GM11168 (cell line): Measurements from ENCODE around the gene EFEMP1.

Source experiments
- in situ Hi-C: fragments of 300-500 bp; cut with MboI; formaldehyde crosslinking; loops from one replicate; pipeline ENCODE4 v1.12.0; 2022; ENCODE audit warnings: low sequenced_read_pairs; ENCODE audit not compliant: unreplicated experiment

Gene EFEMP1, protein sequence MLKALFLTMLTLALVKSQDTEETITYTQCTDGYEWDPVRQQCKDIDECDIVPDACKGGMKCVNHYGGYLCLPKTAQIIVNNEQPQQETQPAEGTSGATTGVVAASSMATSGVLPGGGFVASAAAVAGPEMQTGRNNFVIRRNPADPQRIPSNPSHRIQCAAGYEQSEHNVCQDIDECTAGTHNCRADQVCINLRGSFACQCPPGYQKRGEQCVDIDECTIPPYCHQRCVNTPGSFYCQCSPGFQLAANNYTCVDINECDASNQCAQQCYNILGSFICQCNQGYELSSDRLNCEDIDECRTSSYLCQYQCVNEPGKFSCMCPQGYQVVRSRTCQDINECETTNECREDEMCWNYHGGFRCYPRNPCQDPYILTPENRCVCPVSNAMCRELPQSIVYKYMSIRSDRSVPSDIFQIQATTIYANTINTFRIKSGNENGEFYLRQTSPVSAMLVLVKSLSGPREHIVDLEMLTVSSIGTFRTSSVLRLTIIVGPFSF

DNA sequence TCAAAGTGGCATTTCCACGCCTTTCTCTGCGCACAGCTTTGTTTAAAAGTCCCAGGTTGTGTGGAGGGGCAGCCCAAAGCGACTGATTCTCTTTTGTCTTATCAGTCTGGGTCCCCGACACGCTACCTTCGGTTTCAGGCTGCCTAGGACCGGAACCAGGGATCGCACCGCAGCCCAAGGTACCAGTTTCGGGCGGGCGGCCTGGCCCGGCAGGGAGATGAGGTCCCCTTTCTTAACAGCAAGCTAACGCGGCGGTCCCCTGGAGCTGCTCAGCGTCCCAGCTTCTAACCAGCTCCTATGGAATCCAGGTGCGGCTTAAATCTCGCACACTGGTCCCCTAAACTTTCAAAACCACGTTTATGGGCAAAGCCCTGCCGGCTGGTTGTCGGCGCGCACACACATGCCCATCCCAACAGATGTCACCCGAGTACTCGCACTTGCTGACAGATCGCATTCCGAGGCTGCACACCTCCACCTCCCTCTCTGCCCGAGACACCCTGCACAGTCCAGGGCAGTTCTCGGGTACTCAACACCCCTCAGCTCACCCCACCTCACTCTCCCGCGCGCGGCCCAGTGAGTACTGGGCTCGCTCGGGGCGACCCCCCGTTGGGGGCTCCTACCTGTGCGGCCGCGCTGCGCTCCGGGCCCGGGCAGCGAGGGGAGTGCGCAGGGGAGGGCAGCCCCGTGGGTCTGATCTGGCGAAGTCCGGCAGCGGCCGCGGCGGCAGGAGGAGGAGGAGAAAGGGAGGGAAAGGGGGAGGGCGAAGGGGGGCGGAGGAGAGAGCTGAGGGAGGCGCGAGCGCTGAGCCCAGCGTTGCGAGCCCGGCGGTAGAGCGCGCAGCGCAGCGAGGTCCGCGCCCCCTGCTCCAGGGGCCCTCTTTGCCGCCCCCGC is at the start of gene EFEMP1:
EFEMP1 (minus strand) TSS at position 692 of the 891 bp plus-strand sequence. CDS start 1,342 bp downstream, outside the sequence.
- in situ Hi-C loops, result no loop called here

DNA sequence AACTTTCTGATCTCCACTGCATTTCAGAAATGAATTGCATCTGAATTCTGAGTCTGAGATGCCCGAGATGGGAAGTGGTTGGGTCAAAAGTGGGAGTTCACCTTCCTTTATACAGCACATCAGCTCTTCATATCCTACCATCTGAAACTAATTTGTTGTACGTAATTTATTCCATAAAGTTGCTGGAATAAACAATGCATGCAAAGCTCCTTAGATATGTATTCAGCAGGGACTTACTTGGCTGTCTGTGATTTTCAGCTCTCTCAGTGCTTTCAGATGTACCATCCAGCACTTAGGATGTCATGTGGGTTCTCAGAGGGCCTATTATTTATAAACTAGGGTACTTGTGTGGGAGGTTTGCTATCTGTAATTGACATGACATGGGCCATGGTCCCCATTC is 46.9 kb upstream of the EFEMP1 start:
- in situ Hi-C loops, result no loop called here

DNA sequence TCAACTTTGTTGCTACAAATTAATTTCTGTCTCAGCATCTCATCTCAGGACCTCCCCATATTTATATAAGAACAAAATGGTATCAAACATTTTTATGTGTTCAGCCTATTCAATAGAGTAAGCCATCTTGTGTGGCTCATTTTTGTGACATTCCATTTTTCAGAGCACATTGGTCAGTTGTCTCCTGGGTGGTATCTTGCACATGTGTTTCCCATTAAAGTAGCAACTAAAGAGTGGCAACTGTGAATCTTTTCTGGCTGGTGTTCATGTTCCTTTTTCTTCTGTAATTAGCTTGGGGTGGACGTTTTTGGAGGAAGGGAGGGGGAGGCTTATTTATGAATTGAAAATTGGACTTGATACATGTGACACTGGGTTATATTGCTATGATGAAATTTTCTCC is 45.4 kb upstream of the EFEMP1 start:
- in situ Hi-C loops, result no loop called here

DNA sequence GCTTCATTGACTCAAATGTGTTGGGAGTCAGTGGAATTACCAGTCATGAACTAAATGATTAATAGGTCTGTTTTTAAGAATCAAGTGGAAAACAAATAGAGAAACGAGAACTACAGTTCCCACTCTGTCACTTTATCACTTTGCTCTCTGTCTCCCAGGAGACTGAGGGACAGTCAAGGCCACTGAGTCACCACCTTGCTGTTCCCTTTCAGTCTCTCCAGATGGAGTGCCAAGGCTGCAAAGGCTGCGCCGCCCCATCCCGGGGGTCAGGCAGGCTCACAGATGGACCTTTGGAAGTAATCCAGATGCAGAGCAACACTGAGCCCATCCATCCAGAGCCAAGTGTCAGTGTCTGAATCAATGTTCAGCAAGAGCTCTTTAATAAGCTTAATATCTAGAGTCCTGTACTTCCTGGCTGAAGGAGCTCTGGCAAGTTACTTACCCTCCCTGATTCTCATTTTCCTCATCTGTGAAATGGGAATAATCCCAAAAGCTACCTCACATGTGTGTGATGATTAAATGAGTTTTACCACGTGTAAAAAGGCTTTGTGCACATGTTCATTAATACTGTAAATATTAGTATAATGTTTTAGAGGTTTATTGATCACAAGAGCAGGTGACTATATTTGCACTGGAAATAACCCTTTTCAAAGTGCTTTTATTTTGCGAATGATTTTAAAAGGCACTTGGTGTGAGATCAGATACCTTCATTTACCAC is 43.0 kb upstream of the EFEMP1 start:
- in situ Hi-C loops, result no loop called here

DNA sequence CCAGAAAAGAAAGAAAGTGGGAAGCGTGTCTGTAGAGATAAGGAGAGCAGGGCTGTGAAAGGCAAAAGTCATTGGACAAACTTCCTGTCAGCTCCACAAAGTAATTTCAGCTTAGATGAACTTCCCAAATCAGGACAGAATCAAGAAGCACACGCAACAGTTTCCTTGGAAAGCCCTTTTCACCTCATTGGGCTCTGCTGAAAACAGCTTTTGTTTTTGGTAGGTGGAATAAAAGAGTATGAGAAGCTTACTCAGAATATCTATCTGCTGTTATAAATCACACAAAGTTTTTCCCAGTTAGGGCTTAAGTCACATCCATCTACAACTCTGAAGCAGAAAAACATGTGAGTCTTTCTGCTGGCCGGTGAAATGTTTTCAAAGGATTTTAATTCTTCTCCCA is 42.4 kb upstream of the EFEMP1 start:
- in situ Hi-C loops, result no loop called here

DNA sequence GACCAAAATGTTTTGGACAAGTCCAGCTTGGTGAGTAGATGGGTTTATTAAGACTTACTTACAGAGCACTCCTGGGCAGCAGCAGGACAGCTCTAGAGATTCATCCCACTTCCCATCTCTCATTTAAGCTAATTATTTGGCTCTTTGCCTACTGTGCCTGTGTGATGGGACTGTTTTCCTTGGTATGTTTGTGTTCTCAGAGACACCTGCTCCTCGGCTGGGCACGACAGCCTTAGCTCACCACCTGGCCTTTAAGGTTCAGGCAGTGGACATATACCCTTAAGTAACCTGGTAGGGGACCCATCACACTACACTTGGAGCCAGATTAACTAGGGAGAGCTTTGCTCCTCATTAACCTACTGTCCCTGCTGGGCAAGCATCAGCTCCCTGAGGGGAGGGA is 41.7 kb upstream of the EFEMP1 start:
- in situ Hi-C loops, result no loop called here

DNA sequence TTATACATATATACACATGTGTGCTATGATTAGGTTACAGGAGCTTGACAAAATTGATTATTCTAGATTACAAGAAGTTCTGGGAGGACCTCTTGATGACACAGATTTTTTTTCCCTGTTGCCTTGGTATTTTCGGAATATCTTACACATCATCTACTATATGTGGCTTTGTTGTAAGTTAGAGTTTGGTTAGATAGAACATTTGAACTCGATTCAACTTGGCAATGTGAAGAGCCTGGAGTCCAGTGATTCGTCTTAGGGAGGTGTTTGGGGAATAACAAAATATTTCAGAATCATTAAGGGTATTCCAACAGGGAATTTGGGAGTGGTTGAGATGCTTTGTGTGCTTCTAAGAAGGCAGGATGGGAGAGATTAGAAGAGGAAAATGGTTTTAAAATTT is 39.3 kb upstream of the EFEMP1 start:
- in situ Hi-C loops, result no loop called here

DNA sequence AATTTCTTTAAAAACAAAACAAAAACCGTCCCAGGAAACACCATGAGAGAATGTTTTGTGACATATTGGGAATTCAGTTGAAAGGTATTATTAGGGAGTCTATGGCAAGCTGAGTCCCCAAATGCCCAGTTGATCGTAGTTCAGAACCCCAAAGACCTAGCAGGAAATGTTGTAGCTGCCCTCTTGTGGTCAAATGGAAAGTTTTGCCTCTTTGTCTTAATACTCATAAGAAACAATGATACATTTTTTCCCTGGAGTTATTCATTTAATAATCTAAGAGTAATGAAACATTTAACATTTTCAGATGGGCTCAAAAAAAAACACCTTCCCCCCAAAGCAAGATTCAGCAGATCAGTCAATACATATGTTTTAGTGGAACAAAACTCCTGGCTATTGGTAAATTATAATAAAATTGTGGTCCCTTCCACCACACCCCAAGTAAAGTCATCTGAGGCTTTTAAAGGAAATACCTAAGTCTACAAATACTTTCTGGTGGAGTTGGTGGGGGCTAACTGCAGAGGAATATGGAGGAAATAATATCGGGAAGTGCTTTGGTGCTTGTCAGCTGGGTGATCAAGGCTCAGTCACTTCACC is 37.8 kb upstream of the EFEMP1 start:
- in situ Hi-C loops, result no loop called here

DNA sequence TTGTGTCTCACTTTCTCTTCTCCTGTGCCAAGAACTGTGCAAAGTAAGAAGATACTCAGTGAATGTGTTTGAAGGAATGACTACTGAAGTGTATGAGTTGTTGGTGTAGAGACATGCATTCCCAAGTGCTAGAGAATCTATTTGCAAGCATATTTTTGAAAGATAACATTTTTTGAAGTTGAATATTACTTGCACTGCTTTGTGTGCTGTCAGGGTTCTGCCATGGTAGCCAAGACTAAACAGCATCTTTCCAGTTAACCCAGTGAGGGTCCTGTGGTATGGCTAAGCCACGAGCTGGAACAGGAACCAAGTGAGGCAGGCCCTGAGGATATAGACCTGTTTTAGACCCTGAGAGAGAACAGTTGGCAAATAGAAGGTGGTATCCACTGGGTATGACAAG is 35.2 kb upstream of the EFEMP1 start:
- in situ Hi-C loops, result loop anchor here (10.0 kb wide), 1 partner anchor 244 kb away; no protein-coding TSS in a partner anchor

DNA sequence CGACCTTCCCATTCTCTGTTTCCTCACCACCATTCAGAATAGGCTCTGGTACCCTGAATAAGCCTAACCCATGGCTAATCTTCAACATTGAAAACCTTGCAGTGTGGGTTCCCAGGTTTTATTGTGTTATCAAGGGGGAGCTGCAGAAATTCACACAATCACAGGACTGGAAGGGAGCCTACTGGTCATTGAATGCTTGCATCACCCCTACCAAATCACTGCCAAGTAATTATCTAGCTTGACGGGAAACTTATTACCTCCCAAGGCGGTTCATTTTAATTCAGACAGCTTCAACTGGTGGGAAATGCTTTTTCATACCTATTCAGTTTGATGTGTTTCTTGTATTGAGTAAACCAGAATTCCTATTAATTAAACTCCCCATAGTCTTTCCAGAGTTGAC is 33.6 kb upstream of the EFEMP1 start:
- in situ Hi-C loops, result loop anchor here (10.0 kb wide), 1 partner anchor 242 kb away; no protein-coding TSS in a partner anchor

DNA sequence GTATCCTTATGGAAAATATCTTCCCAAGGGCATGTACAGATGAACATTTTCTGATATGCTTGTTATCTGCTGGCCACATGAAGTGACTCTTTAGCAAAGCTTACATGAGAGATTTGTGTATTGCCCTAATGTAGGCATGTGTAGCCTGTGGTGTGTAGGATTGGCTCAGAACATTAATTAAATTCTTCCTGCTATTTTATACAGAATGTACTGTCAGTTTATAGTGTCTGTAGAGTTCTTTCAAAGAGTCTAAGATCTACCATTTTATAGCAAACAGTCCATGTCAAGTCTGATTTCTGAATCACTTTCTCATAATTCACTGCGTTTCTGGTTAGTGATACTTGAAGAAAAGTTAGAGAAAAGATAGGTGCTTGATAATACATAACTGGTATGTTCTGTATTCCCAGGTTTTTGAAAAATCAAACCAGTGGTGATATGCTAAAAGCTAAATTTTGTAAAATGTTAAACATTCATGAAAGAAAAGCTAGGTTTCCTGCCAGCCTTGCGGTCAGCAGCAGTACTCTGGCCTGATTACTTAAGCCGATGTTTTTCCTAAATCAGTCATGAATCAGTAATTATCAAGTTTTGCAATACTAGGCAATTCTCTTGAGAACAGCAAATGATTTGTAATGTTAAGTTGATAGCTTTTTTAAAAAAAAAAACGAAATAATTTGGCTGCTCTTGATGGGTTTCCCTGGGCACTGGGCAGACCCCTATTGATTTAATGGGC is 30.9 kb upstream of the EFEMP1 start:
- in situ Hi-C loops, result loop anchor here (10.0 kb wide), 1 partner anchor 240 kb away; no protein-coding TSS in a partner anchor

DNA sequence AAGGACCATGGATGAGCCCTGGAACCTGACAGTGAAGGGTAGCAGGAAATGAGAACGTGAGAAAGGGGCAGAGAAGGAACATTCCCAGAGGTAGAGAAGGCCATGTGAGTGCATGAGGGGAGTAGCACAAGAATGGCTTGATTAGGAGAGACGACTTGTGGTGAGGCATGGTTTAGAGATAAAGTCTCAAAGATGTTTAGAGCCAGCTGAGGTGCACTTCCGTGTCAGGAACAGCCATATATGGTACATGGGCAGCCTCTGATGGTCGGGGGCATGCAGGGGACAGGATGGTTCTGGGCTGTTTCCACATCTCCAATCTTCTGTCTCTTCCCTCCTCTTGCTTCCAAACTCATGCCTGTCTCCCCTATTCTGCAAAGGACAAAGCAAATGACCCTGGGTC is 28.8 kb upstream of the EFEMP1 start:
- in situ Hi-C loops, result loop anchor here (10.0 kb wide), 1 partner anchor 238 kb away; no protein-coding TSS in a partner anchor

DNA sequence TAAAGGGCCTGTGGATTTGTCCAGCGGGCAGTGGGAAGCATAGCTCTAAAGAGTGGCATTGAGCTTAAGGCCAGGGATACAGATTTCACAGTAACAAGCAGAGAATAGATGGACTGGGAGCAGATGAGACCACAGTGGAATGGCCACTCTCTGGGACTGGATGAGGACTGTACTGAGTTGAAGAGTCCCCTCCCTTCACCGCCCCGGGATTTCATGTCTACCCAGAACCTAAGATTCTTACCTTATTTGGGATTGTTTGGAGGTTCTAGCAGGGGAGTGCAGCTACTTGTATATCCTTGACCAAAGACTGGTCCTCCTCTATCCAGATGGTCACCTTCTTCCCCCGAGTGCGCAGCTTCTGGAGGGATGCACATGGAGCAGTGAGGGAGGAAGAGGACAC is 28.0 kb upstream of the EFEMP1 start:
- in situ Hi-C loops, result loop anchor here (10.0 kb wide), 1 partner anchor 237 kb away; no protein-coding TSS in a partner anchor

DNA sequence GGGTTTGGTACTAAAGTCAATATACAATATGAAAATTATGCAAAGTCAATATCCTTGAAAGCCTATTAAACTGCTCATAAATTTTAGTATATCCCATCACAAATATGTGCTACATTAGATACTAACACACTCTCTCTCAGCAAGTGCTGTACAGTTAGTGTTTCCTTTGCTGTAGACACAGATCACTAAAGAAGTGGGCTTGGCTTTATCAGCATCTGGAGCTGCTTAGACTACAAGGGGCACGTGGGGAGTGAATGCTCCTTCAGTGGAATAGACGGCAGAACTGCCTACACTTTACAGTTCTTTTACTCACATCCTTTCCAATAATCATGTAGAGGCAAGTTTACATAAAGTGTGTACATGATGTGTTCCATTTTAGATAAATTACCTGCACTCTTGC is 26.0 kb upstream of the EFEMP1 start:
- in situ Hi-C loops, result loop anchor here (10.0 kb wide), 1 partner anchor 235 kb away; no protein-coding TSS in a partner anchor

DNA sequence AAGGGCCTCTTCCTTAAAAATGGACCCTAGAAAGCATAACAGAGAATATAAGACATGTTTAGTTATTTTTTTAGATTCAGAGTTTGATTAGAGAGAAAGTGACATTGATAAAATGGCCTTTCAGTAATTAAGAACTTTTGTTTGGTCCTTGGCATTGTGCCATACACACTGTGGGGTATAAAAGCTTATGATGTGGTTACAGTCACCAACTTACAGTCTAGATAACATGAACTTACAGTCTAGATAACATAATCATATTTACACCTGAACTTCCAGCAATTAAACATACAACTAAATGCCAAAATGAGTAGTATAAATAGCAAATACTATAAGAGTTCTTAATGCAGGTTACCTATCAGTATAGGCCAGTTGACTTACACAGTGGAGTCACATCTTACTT is 25.6 kb upstream of the EFEMP1 start:
- in situ Hi-C loops, result no loop called here

DNA sequence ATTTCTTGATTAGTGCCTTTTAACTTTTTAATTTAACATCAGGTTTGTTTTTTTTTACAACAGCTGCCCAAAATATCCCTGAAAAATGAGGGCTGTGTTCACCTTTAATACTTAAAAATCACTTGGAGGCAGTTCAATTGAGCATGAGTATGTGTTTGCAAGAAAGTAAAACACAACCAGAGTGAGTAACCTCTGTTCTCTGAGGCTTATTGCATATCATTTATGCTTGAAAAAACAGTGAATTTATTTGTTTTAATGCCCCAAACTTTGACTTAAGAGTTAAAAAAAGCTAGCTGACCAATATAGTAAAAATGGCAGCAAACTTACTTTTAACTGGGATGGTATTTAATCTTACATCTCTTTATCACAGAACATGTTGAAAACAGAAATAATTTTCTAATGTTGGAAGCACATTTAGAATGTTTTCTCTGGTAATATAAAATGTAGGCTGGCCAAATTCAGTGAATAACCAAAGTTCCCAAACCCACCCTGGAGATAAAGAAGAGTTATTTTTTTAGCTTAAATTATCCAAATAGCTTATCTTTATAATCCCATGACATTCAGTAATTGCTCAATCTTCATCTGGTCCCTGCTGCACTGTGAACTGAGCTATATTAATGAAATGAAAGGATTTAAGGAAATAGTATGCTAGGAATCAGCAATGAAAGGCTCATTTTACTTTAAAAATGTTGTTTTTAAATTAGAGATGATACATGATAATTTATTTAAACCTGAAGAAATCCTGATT is 24.8 kb upstream of the EFEMP1 start:
- in situ Hi-C loops, result no loop called here

DNA sequence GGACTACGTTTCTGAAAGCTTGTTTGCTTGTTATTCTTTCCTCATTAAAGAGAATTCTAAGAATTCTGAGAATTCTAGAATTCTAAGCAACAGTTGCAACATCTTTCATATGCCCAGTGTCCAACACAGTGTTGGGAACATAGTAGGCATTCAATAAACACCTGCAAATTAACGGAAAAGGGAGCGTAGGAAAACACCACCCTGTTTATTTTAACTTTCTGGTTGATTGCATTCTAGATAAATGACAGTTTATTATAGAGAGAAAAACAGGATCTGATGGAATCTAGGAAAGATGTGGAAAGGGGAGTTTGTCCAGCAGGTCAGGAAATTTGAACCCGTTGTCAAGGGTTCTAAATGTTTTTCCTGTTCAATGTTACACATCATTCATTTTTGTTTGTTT is 24.2 kb upstream of the EFEMP1 start:
- in situ Hi-C loops, result no loop called here

DNA sequence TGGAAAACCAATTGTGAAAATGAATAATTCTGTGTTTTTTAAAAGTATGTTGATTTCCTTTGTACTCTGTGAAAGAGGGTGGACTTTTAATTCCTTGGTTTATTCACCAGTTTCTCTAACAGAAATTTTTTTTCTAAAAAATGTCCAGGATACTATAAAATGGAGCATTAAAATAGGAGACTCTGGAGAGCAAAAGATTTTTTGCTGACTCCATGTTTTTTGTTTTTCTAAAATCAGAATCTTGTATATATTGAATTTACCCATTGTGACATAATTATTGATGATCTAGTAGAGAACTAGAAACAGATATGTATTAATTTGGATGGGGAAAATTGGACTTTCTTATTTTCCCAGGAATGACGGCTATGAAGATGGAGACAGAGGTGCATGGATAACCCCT is 23.2 kb upstream of the EFEMP1 start:
- in situ Hi-C loops, result no loop called here
